Muscle layer of colon (tissue), 2 donors: ENCODE results near the gene C1QC.

Experiments
- H3K27ac ChIP-seq: one replicate; pipeline ENCODE4 v1.7.0; 2013; ENCODE audit warnings: low read depth, mild to moderate bottlenecking, low read length, moderate library complexity
- H3K27me3 ChIP-seq, 2 donors: one replicate each; pipeline ENCODE4 v1.7.0; 2013; ENCODE audit warnings: low read length in 2 of 2, mild to moderate bottlenecking in 2 of 2; ENCODE audit not compliant: insufficient read depth in 2 of 2, control insufficient read depth in 1 of 2
- H3K36me3 ChIP-seq: one replicate; pipeline ENCODE4 v1.7.0; 2013; ENCODE audit warnings: mild to moderate bottlenecking, low read length; ENCODE audit not compliant: insufficient read depth
- H3K4me1 ChIP-seq: one replicate; pipeline ENCODE4 v1.7.0; 2013; ENCODE audit warnings: mild to moderate bottlenecking, low read length; ENCODE audit not compliant: insufficient read depth
- H3K4me3 ChIP-seq, 2 donors: one replicate each; pipeline ENCODE4 v1.7.0; 2013; ENCODE audit warnings: low read length in 2 of 2, low read depth in 1 of 2, mild to moderate bottlenecking in 1 of 2, moderate library complexity in 1 of 2
- H3K9ac ChIP-seq: one replicate; pipeline ENCODE4 v1.7.0; 2013; ENCODE audit warnings: low read length
- H3K9me3 ChIP-seq: one replicate; pipeline ENCODE4 v1.7.0; 2013; ENCODE audit warnings: mild to moderate bottlenecking, low read length
- donor health status: abdominal sarcoma.
- donor health status: Adenocarcinoma of cecum.

The C1QC gene

GRCh38 chr1:22621761-22622160 is 21.7 kb upstream of the C1QC start:
- Histone ChIP-seq H3K9me3 (no peaks in the 10 kb centered on the region), H3K36me3 (no peaks in the 10 kb centered on the region), H3K9ac (no peak overlapping the region), H3K4me1 (no peaks in the 10 kb centered on the region), H3K27ac (no peak overlapping the region), H3K4me3 (no peak overlapping the region), H3K27me3 (peaks cover 20 to 40% of the 10 kb centered on the region in 2 donors)

- Histone ChIP-seq H3K9ac (no peak overlapping the region), H3K27me3 (peaks cover 13 to 47% of the 10 kb centered on the region in 2 donors)
Observed at GRCh38 chr1:22625262-22625925, 18.0 kb upstream of the C1QC start.

GRCh38 chr1:22626237-22627157 is 16.9 kb upstream of the C1QC start:
- no peak overlapping the region for H3K4me3 ChIP-seq
- H3K36me3 ChIP-seq: no peaks in the 10 kb centered on the region
- H3K9me3 ChIP-seq: no peaks in the 10 kb centered on the region
- H3K27ac ChIP-seq: no peak overlapping the region
- no peak overlapping the region for H3K9ac ChIP-seq
- H3K27me3 ChIP-seq: peaks cover 13 to 45% of the 10 kb centered on the region in 2 donors
- no peaks in the 10 kb centered on the region for H3K4me1 ChIP-seq

More at GRCh38 chr1:22625262-22625925, 18.0 kb upstream of the C1QC start:
- Histone ChIP-seq H3K36me3 (no peaks in the 10 kb centered on the region), H3K4me1 (no peaks in the 10 kb centered on the region), H3K9me3 (no peaks in the 10 kb centered on the region), H3K4me3 (no peak overlapping the region), H3K27ac (no peak overlapping the region)

GRCh38 chr1:22627331-22627730 is 16.1 kb upstream of the C1QC start:
- H3K36me3 ChIP-seq: no peaks in the 10 kb centered on the region
- H3K4me3 ChIP-seq: no peak overlapping the region
- no peak overlapping the region for H3K9ac ChIP-seq
- no peaks in the 10 kb centered on the region for H3K4me1 ChIP-seq
- H3K27me3 ChIP-seq: peaks cover 13 to 39% of the 10 kb centered on the region in 2 donors
- H3K27ac ChIP-seq: no peak overlapping the region
- no peaks in the 10 kb centered on the region for H3K9me3 ChIP-seq

- Histone ChIP-seq H3K27me3 (peaks cover 13 to 39% of the 10 kb centered on the region in 2 donors), H3K4me3 (no peak overlapping the region), H3K36me3 (no peaks in the 10 kb centered on the region), H3K27ac (no peak overlapping the region), H3K4me1 (no peaks in the 10 kb centered on the region), H3K9me3 (no peaks in the 10 kb centered on the region), H3K9ac (no peak overlapping the region)
Observed at GRCh38 chr1:22628698-22629444, 14.6 kb upstream of the C1QC start.

GRCh38 chr1:22629886-22630285 is 13.5 kb upstream of the C1QC start:
- Histone ChIP-seq H3K36me3 (no peaks in the 10 kb centered on the region), H3K27ac (no peak overlapping the region), H3K4me1 (no peaks in the 10 kb centered on the region), H3K27me3 (peaks cover 11 to 35% of the 10 kb centered on the region in 2 donors), H3K4me3 (no peak overlapping the region), H3K9ac (no peak overlapping the region), H3K9me3 (no peaks in the 10 kb centered on the region)

- H3K27ac ChIP-seq: no peak overlapping the region
- peaks cover 0 to 2% of the 10 kb centered on the region in 2 donors for H3K27me3 ChIP-seq
- no peak overlapping the region for H3K4me3 ChIP-seq
- H3K9ac ChIP-seq: no peak overlapping the region
- H3K4me1 ChIP-seq: no peaks in the 10 kb centered on the region
- no peaks in the 10 kb centered on the region for H3K9me3 ChIP-seq
- H3K36me3 ChIP-seq: no peaks in the 10 kb centered on the region
Observed at GRCh38 chr1:22633697-22634463, 9.6 kb upstream of the C1QC start.

- no peak overlapping the region for H3K9ac ChIP-seq
- no peak overlapping the region for H3K4me3 ChIP-seq
- H3K27ac ChIP-seq: no peak overlapping the region
- H3K9me3 ChIP-seq: no peaks in the 10 kb centered on the region
- H3K4me1 ChIP-seq: no peaks in the 10 kb centered on the region
- no peaks in the 10 kb centered on the region for H3K27me3 ChIP-seq
- no peaks in the 10 kb centered on the region for H3K36me3 ChIP-seq
Observed at GRCh38 chr1:22635436-22635835, 8.0 kb upstream of the C1QC start.

- Histone ChIP-seq H3K9ac (no peak within 1 kb of the TSS), H3K27ac (no peak within 1 kb of the TSS), H3K36me3 (no peaks in the 10 kb centered on the region), H3K4me1 (no peaks in the 10 kb centered on the region), H3K27me3 (peaks cover 0 to 5% of the 10 kb centered on the region in 2 donors), H3K4me3 (no peak within 1 kb of the TSS), H3K9me3 (no peaks in the 10 kb centered on the region)
Observed at GRCh38 chr1:22636353-22636752, 7.1 kb upstream of the C1QC start, which contains the start of gene C1QA. C1QA (plus strand) TSS chr1:22636628; CDS start chr1:22637617, 989 bp downstream.

- H3K4me3 ChIP-seq: no peak overlapping the region
- no peaks in the 10 kb centered on the region for H3K4me1 ChIP-seq
- no peak overlapping the region for H3K9ac ChIP-seq
- H3K36me3 ChIP-seq: no peaks in the 10 kb centered on the region
- H3K9me3 ChIP-seq: no peaks in the 10 kb centered on the region
- no peak overlapping the region for H3K27ac ChIP-seq
- H3K27me3 ChIP-seq: peaks cover 0 to 10% of the 10 kb centered on the region in 2 donors
Observed at GRCh38 chr1:22636927-22637326, 6.5 kb upstream of the C1QC start.
